Right lobe of liver (tissue), 4 donors: Measurements from ENCODE around the gene IARS2.

ENCODE experiments used
- CTCF ChIP-seq, 4 donors: fragments of 200-600 bp in 3 of 4; fragments of 450-650 bp in 1 of 4; IDR thresholded peaks; one replicate each; pipeline versions ENCODE4 v1.5.1 to v1.8.0; 2016 to 2022; ENCODE audit warnings: antibody characterized with exemption in 4 of 4, mild to moderate bottlenecking in 2 of 4
- POLR2A ChIP-seq: fragments of 450-650 bp; IDR thresholded peaks from one replicate; pipeline ENCODE4 v1.6.1; 2017; ENCODE audit warnings: antibody characterized with exemption, mild to moderate bottlenecking
- donor health status: DM: no; HTN: no; CAD: no.
- donor health status: DM: no; HTN: no; CAD: no.
- donor health status: DM: no; HTN: yes; CAD: no.

- TF ChIP-seq CTCF (IDR thresholded peaks at IDR 0.05) (no peak), POLR2A (no peak)
These were observed 25.1 kb downstream of the IARS2 start for GRCh38 chr1:220119043-220119512.
